Femur (tissue), 1 donor: ENCODE results near the gene GTF2H2.
"Not testable (repeated sequence)": the region's sequence is repeated elsewhere in the genome, so short reads cannot be mapped to it uniquely, and the experiment has no call there.

ENCODE experiments used
- DNase-seq: peaks from one replicate; pipeline ENCODE4 v3.0.0-alpha.2; 2017

GTF2H2 gene

GRCh38 chr5:71067262-71067928, at the start of gene GTF2H2:
Gene GTF2H2 (minus strand): TSS chr5:71067676. CDS start chr5:71062763, 4,913 bp downstream.
- not testable (repeated sequence) for DNase-seq

DNA sequence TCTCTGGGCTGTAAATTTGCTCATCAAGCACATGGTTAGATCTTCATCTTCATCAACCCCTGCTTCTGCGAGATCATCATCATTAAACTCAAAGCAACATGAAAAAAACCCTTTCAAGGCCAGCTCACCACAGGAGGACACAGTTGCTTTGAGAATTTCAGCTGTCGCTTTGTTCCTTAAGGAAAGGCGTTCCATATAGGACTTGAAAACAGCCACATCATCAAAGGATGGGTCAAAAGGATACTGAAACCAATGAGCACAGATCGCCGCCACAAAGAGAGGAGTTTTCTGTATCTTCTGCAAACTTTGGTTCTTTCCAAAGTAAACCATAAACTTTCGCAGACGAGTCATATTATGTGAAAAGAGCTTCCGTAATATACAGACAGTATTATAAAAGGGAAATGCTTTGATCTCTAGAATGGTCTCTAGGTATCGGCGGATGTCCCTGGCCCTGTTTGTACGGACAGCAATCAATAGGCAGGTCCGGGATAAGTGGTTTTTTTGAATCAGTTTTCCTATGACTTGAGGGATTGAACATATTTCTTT, 42.3 kb upstream of the GTF2H2 start:
- DNase-seq: not testable (repeated sequence)

DNA sequence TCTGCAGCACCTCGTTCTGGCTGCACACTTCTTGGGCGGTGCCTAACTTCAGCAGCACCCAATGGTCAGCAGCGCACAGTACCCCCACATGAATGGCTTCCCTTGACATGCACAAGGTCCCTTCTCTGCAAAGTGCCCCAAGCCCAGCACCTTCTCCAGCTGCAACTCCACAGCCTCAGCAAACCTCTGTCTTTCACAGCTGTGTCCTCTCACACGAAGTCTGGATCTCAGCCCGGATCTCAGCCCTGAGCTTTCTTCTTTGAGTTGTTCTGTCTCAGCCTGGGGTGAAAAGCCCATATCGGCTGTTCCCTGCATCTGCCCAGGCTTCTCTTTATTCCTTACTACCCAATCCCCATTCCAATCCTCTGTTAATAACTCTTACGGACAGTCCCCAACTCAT, 32.5 kb upstream of the GTF2H2 start:
- DNase-seq: not testable (repeated sequence)

GRCh38 chr5:71097930-71098203, 30.4 kb upstream of the GTF2H2 start:
- DNase-seq: not testable (repeated sequence)

- not testable (repeated sequence) for DNase-seq
These were observed 29.9 kb upstream of the GTF2H2 start for GRCh38 chr5:71097173-71097929.

- not testable (repeated sequence) for DNase-seq
These were observed 22.3 kb upstream of the GTF2H2 start for GRCh38 chr5:71089773-71090172.

GRCh38 chr5:71088754-71089153, 21.3 kb upstream of the GTF2H2 start:
- DNase-seq: not testable (repeated sequence)

DNA sequence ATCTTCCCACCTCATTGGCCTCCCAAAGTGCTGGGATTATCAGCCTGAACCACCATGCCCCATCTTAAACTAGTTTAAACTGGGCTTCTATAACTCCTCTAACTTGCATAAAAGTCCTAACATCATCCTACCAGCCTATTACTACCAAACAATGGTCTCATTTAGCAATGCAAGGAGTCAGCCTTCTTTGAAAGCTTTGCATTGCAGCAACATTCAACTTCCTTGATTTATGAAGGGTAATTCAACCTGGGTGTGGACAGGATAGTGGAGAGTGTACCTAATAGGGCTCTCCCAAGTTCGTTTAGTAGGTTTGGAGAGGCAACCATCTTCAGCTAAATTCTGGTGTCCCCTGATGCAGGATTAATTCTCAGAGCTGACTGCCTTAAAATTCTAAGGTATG, 18.7 kb upstream of the GTF2H2 start:
- DNase-seq: not testable (repeated sequence)

DNA sequence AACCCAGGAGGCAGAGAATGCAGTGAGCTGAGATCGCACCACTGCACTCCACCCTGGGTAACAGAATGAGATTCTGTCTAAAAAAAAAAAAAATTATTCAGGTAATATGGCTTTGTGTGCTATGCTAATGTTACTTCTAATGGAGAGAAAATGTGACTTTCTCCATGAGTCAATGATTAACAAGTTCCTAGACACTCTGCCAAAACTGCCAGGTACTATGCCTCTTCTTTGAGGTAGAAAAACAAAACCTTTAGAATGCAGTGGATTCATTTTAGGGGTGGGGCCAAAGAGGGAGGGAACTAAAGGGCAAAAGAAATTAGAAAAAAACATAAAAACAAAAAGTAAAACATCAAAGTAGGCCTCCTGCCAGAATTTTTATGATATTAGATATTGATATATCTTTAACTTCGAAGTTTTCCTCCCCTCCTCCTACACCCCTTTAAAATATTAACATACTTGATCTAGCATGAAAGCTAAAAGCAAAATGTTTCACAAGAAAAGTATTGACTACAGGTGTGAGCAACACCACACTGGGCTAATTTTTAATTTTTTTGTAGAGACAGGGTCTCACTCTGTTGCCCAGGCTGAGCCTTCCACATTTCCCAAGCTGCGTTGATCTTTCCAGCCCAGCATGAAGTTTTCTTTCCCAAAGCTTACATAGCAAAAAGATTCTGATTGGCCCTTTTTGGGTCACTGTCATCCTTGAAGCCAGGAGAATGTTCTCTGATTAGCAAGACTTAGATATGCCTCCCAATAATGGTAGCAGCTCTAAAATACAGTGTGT, 17.0 kb upstream of the GTF2H2 start:
- DNase-seq: not testable (repeated sequence)

- not testable (repeated sequence) for DNase-seq
These were observed 15.4 kb upstream of the GTF2H2 start for GRCh38 chr5:71082898-71083297.

- DNase-seq: not testable (repeated sequence)
These were observed 14.9 kb upstream of the GTF2H2 start for GRCh38 chr5:71082340-71082739.

DNA sequence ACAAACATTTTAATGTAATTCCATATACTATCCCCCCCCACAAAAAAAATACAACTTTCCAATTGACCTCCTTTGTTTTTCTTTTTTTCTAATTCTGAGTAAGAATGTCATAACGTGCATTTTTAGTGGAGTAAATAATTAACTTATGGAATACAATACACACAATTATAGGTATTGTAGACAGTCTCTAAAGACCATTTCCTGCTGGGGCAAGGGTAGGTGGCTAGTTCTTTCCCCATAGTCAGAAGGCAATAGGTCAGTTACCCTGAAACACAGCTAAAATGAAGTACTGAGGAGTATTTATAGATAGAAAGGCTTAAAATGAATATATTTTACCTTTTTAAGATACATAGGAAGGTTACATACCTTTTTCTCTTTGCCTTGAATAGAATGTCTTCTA, 6.2 kb downstream of the GTF2H2 start:
- not testable (repeated sequence) for DNase-seq

GRCh38 chr5:71059426-71059825, 8.1 kb downstream of the GTF2H2 start:
- DNase-seq: not testable (repeated sequence)

GRCh38 chr5:71044808-71045207, 22.7 kb downstream of the GTF2H2 start:
- not testable (repeated sequence) for DNase-seq

DNA sequence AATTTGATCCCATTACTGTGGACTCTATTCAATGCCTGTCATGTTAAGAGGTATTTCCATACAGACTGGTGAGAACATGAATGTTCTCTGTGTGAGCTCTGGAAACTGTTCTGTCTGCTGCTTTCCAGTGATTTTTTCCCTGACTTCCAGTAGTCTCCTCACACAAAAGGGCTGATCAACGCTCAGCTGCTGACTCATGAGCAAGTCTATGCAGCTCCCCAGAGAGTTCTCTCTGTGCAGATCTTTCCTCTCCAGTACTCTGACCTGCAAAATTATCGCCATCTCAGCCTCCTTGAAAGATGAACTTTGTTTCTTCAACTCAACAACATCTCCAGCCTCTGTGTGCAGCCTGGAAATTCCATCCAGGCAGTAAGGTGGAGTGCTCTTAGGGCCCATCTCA, 23.3 kb downstream of the GTF2H2 start:
- not testable (repeated sequence) for DNase-seq

DNA sequence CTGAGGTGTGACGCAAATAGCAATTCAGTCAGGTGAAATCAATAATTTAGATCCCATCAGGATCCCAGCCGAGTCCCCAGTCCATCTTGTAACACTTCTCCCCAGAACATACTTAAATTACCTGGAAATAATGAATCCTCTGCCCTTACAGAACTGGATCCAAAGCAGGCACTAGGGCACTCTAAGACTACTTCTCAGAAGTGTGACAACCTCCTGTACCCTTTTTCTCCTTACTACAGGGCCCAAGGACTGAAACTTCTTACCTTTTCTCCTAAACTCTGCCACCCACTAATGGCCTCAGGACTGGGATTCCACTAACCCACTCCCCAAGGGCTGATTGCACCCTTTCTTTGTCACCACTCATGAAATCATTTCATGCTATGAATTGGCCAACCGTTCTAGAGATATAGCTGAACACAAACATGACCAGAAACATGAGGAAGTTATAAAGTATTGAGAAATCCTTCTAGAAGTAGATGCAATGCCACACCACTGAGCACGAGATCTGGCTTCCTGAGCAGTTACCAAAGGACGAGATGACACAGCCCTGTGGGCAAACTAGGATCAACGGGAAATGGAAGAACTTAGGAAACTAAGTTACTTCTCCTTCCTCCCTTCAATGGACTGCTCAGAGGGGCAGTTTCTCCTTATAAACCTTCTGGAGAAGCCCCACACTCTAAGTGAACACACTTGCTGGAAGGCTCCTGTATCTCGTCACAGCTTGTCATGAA, 36.3 kb downstream of the GTF2H2 start:
- not testable (repeated sequence) for DNase-seq

- not testable (repeated sequence) for DNase-seq
These were observed 42.1 kb downstream of the GTF2H2 start, which contains the start of gene NAIP for GRCh38 chr5:71025289-71025953. Gene NAIP (minus strand): TSS chr5:71025339. CDS start chr5:71012915, 12,424 bp downstream.

DNA sequence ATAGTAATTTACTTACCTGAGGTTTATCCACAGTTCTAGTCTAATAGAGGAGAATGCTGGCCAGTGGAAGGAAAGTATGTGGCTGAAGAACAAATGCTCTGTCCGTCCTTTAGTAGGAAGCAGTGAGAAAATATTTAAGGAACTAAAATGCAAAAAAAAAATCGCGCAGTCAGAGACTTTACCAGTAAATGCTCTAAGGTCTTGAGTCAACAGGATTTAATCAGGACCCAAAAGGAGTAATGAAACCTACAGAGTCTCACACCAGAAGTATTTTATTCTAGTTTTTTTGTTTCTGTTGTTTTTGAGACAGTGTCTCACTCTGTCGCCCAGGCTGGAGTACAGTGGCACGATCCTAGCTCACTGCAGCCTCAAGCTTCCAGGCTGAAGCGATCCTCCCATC, 46.8 kb downstream of the GTF2H2 start:
- not testable (repeated sequence) for DNase-seq

DNA sequence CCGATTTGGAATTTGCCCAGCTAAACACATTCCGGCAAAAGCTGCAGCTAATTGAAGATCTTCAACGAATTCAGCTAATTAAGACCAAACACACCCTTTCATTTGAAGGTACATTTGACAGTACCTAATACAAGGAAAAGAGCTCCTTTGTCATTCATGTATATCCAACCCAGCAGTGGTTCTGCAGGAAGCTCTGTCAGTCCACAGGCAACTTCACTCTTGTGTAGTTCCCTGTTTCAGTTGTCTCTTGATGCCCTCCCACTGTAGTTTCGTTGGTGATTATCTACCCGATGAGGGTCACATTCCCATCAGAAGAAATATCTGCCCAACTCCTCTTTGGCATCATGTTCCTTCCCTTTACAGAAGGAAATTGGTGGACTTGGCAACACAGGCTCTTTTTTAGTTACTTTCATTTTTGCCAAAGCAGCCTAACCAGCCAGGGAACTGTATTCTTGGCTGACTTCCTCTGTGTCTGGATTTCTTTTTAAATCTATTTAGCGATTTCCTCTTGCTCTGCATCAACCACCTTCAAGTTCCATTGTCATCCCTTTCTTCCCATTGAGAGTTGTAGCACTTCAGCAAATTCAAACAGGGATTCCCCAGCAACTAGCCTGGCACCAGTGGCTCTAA, 49.0 kb downstream of the GTF2H2 start:
- DNase-seq: not testable (repeated sequence)

- DNase-seq: no peak
These were observed 53.3 kb downstream of the GTF2H2 start for GRCh38 chr5:71014176-71014575.

GRCh38 chr5:71013575-71013974, 53.9 kb downstream of the GTF2H2 start:
- DNase-seq: no peak
